ENCODE results near the gene UNC13A.

- TF ChIP-seq CTCF (IDR thresholded peaks at IDR 0.05) (no peak), EZH2phosphoT487 (IDR thresholded peaks at IDR 0.05; ENCODE audit: borderline replicate concordance, low read depth) (no peak), FOXM1 (IDR thresholded peaks at IDR 0.05; ENCODE audit: low read depth) (no peak), POLR2AphosphoS5 (IDR thresholded peaks at IDR 0.05; ENCODE audit: low read depth, low read length) (no peak), GABPA (IDR thresholded peaks at IDR 0.05; ENCODE audit: low read depth) (no peak), TAF1 (IDR thresholded peaks at IDR 0.05; ENCODE audit: borderline replicate concordance, low read depth, low read length) (no peak), FOXJ3 (CRISPR knock-in tag; IDR thresholded peaks at IDR 0.05) (no peak), NRF1 (IDR thresholded peaks at IDR 0.05; ENCODE audit: low read depth, low read length) (no peak)
Measured at GRCh38 chr19:17602872-17603510, 85.2 kb downstream of the UNC13A start.
